Activated naive CD8-positive, alpha-beta T cell treated with anti-CD3 and anti-CD28 coated beads, Interleukin-2, amount 50 U/mL, for 16 hours (primary cell): Measurements from ENCODE around the gene KCNK6.
"Not testable (repeated sequence)": the region's sequence is repeated elsewhere in the genome, so short reads cannot be mapped to it uniquely, and the experiment has no call there.

ENCODE experiments used
- DNase-seq: peaks from one replicate; pipeline ENCODE4 v3.0.0-alpha.2; 2020; ENCODE audit warnings: low read depth, low spot score

The KCNK6 gene

GRCh38 chr19:38361633-38362075 is 42.0 kb downstream of the KCNK6 start:
- DNase-seq = peak; percentile 29

- DNase-seq = peak; percentile 47
Measured at GRCh38 chr19:38362076-38362945, 42.7 kb downstream of the KCNK6 start.

GRCh38 chr19:38362946-38363688 is 43.5 kb downstream of the KCNK6 start:
- not testable (repeated sequence) for DNase-seq

DNA sequence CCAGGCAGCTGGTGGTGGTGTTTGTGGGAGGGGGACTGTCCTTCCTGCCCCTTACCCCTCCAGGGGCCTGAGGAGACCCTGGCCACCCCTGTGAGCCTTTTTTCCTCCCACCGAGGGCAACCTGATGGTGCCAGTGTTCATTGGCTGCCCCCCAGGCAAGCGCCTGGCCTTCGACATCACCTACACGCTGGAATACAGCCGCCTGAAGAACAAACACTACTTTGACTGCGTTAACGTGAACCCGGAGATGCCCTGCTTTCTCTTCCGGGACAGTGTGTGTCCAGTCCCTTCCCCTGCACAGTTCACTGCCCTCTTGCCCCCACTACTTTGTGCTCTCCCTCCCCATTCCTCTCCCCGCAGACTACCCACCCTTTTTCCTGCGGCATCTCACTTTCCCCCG is 47.4 kb downstream of the KCNK6 start:
- no peak for DNase-seq

- no peak for DNase-seq
Measured at GRCh38 chr19:38369584-38369983, 49.9 kb downstream of the KCNK6 start.

DNA sequence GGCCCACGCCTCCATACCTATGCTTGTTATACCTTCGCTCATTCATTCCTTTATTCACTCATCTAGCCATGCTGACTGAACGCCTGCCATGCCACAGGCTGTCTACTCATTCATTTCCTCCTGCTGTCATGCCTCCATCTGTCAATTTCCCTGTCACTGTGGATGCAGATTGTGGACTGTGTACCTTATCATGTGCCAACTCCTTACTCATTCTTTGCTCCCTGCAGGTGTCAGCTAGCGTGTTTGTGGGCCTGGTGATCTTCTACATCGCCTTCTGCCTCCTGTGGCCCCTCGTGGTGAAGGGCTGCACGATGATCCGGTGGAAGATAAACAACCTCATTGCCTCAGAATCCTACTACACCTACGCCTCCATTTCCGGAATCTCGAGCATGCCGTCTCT is 50.7 kb downstream of the KCNK6 start:
- DNase-seq = no peak

GRCh38 chr19:38371081-38371480 is 51.4 kb downstream of the KCNK6 start:
- DNase-seq = no peak

DNA sequence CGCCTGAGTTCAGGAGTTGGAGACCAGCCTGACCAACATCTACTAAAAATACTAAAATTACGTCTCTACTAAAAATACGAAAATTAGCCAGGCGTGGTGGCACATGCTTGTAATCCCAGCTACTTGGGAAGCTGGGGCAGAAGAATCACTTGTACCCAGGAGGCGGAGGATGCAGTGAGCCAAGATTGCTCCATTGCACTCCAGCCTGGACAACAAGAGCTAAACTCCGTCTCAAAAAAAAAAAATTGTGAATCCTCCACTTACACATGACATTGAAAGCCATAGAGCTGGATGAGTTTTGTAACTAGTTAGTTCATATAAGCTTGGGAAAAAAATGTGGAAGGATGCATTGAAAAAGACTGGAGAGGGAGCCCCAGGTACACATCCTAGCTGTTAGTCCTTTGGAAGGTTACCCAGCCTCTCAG is 54.3 kb downstream of the KCNK6 start:
- DNase-seq = no peak

DNA sequence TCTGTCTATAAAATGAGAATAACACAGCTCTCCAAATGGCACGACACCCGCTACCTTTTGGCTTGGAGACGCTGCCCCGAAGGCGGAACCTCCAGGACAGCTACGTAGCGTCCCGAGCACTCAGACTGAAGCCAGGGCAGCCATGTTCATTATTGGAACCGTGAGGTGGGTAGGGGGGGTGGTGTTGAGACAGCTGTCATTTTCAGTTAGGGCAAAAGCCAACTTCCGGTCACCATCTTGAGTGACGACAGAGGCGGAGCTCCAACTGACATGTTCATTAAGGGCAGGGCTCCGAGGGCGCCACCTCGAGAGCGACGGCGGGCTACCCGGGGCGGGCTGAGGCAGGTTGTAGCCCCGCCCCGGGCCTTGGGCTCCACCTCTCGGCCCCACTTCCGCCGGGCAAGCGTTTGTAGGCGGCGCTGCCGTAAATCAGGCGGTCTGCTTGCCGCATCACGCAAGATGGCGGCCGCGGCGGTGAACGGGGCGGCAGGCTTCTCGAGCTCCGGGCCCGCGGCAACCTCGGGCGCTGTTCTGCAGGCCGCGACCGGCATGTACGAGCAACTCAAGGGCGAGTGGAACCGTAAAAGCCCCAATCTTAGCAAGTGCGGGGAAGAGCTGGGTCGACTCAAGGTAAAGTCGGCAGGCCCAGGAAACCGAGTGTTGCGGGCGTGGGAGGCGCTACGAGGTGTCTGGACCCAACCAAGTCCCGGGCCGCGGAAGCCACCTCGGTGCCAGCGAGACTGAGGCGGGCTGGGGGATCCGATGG is 54.9 kb downstream of the KCNK6 start, which contains the start of gene PSMD8:
Gene PSMD8 (plus strand): TSS at position 240 of the 766 bp plus-strand sequence. CDS start 31 bp downstream, at position 271.
- peak; percentile 97 for DNase-seq

DNA sequence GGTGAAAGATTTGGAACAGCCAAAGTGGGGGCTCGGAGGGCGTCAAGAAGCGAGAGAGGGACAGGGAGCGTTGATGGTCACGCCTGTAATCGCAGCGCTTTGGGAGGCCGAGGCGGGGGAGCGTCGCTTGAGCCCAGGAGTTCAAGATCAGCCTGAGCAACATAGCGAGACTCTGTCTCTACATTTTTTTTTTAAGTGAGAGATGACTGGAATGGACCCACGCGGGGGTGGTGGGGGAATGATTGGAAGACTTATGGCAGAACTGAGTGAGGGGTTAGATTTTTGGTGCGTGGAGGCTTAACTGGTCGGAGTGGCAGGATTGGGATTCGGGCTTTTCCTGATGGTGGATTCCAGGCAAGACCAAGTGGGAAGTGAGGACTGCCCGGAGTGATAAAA is 55.5 kb downstream of the KCNK6 start:
- no peak for DNase-seq

- DNase-seq = no peak
Measured at GRCh38 chr19:38375748-38376147, 56.1 kb downstream of the KCNK6 start.

DNA sequence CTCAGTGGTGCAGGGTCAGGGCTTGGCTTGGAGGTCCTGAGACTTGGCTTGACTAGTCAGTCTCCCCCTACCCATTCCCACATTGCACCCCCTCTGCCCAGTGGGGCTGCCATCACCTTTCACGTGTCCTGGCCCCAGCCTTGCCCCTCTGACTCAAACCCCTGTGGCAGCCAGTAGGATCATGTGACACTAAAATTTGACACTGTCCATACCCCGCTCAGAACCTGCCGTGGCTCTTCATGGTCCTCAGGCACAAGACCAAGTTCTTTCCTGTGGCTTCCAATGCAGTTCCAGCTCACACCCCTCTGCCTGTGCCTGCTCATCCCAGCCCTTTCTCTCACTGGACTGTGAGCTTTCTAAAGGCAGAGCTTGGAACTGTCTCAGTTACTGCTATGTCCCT is 56.9 kb downstream of the KCNK6 start:
- no peak for DNase-seq

DNA sequence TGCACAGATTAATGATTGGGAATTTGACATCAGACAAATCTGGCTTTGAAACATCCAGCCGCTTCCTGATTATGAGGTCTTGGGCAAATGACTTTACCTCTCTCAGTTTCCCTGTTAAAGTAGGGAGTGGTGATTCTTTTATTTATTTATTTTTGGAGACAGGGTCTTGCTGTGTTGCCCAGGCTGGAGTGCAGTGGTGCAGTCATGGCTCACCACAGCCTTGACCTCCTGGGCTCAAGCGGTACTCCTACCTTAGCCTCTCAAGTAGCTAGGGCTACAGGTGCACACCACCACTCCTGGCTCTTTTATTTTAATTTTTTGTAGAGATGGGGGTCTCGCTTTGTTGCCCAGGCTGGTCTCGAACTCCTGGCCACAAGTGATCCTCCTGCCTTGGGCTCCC is 57.4 kb downstream of the KCNK6 start:
- no peak for DNase-seq

DNA sequence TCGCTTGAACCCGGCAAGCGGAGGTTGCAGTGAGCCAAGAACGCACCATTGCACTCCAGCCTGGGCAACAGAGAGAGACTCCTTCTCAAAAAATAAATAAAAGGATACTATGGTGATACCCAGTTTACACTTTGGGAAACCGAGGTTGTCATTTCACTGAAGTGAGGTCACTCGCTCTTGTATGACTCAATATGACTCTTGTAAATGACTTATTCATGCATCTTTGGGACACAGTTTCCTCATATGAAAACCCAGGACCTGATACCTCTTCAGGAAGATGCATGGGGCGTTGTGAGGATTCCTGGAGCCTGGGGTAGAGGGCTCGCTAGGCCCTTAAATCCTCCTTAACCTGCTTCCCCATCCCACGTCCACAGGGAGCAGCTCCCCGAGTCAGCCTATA is 59.2 kb downstream of the KCNK6 start:
- no peak for DNase-seq

DNA sequence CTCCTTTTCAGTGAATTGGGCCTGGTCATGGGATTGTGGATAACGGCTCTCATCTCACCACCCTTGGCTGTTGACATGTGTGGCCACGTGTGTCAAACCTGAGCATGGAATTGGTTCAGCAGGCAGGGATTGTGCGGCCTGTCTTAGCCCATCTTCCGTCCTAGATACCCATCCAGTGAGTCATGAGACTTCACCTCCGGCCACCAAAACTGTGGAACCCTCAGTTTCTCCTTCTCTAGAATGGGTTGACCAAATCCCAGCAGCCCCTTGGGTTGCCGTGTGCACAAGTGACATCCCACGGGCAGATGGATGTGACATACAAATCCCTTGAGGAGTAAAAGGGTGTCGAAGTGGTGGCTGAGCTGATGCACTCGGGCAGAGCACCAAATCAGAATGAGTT is 61.5 kb downstream of the KCNK6 start:
- DNase-seq = no peak
